Erythroblast (primary cell): ENCODE results near the gene TXNL1.
A peak's percentile ranks its signal among the peaks of the same experiment; 100 is the strongest.

ENCODE experiments used
- GATA1 ChIP-seq: IDR thresholded peaks from 2 replicates; pipeline ENCODE4 v1.6.1; 2011; ENCODE audit warnings: low read depth, mild to moderate bottlenecking, control low read depth, low read length, moderate library complexity
- POLR2A ChIP-seq: IDR thresholded peaks from 2 replicates; pipeline ENCODE4 v1.6.1; 2011; ENCODE audit warnings: mild to moderate bottlenecking, low read length

- TF ChIP-seq POLR2A (peak; percentile 78), GATA1 (no peak)
These were observed at the start of gene TXNL1 for GRCh38 chr18:56638232-56639103.
